K562 (cell line): ENCODE results near the gene CALML4. TPM values are rescaled to one million over a fixed set of nuclear protein-coding genes. Genes with fewer than 3 reads are reported as not detected.

ENCODE experiments used
- BMI1 ChIP-seq: fragments of 150-350 bp; IDR thresholded peaks from 2 replicates; pipeline ENCODE4 v1.6.1; 2014; ENCODE audit warnings: low read length
- CEBPB ChIP-seq: fragments of 450-650 bp; IDR thresholded peaks from 2 replicates; pipeline ENCODE4 v1.6.1; 2016; ENCODE audit warnings: missing genetic modification characterization, missing compliant biosample characterization
- EHMT2 ChIP-seq: fragments of 450-650 bp; IDR thresholded peaks from 2 replicates; pipeline ENCODE4 v1.6.1; 2018; ENCODE audit warnings: antibody characterized with exemption
- HMG20B ChIP-seq: fragments of 250-450 bp; sonication (Bioruptor Pico); IDR thresholded peaks from 2 replicates; pipeline ENCODE4 v1.5.0; 2021; ENCODE audit warnings: mild to moderate bottlenecking
- NBN ChIP-seq: fragments of 450-650 bp; IDR thresholded peaks from 2 replicates; pipeline ENCODE4 v1.6.1; 2016; ENCODE audit warnings: low read depth, mild to moderate bottlenecking
- NELFE ChIP-seq: IDR thresholded peaks from 2 replicates; pipeline ENCODE4 v1.6.1; 2011; ENCODE audit warnings: mild to moderate bottlenecking; ENCODE audit not compliant: insufficient read depth, insufficient read length
- NFYB ChIP-seq: IDR thresholded peaks from 2 replicates; pipeline ENCODE4 v1.6.1; 2011; ENCODE audit warnings: mild to moderate bottlenecking, moderate library complexity; ENCODE audit not compliant: insufficient read length; ENCODE audit errors: extremely low read depth
- REST ChIP-seq, 2 experiments: fragments of 450-650 bp; formaldehyde crosslinking in 1 of 2; IDR thresholded peaks; 2 replicates each; pipeline versions ENCODE4 v1.4.0 to v1.6.1; 2014 to 2020; ENCODE audit warnings: mild to moderate bottlenecking in 2 of 2, borderline replicate concordance in 1 of 2, low read depth in 1 of 2
- SMARCB1 ChIP-seq: IDR thresholded peaks from 2 replicates; pipeline ENCODE4 v1.6.1; 2011; ENCODE audit warnings: improper control_type of control experiment, low read depth; ENCODE audit not compliant: insufficient read length
- STAT5B ChIP-seq: fragments of 250-450 bp; sonication (Bioruptor Pico); IDR thresholded peaks from 2 replicates; pipeline ENCODE4 v1.8.0; 2021; ENCODE audit warnings: mild to moderate bottlenecking, inconsistent platforms
- U2AF2 ChIP-seq: fragments of 200-400 bp; formaldehyde crosslinking; optimal IDR thresholded peaks from 2 replicates; pipeline ENCODE3; 2017; ENCODE audit warnings: low read depth, mild to moderate bottlenecking, low read length
- ZBED1 ChIP-seq: IDR thresholded peaks from 2 replicates; pipeline ENCODE4 v1.6.1; 2014
- ZBTB9 ChIP-seq: fragments of 450-650 bp; formaldehyde crosslinking; IDR thresholded peaks from 2 replicates; pipeline ENCODE4 v1.4.0; 2020; ENCODE audit warnings: mild to moderate bottlenecking, moderate library complexity
- ZNF212 ChIP-seq: fragments of 450-650 bp; formaldehyde crosslinking; IDR thresholded peaks from 2 replicates; pipeline ENCODE4 v1.4.0; 2020; ENCODE audit warnings: mild to moderate bottlenecking
- ZNF518B ChIP-seq: fragments of 250-450 bp; sonication (Bioruptor Pico); IDR thresholded peaks from 2 replicates; pipeline ENCODE4 v1.5.0; 2021; ENCODE audit warnings: mild to moderate bottlenecking, moderate library complexity
- ZNF561 ChIP-seq: fragments of 450-650 bp; formaldehyde crosslinking; conservative IDR thresholded peaks from 2 replicates; pipeline ENCODE4 v1.4.0; 2020; ENCODE audit warnings: mild to moderate bottlenecking, moderate library complexity
- polyA plus RNA-seq, 8 experiments: library from polyadenylated mRNA; depleted of rRNA in 4 of 8; stranded (reverse) in 5 of 8; unstranded in 3 of 8; fragments of >200 nt; fragmentation: Nextera tagmentation in 2 of 8; fragmentation: Illumina TruSeq in 1 of 8; extraction: Ambion mirVana in 2 of 8; extraction: Trizol in 1 of 8; gene quantifications; 2 replicates each; pipeline versions ENCODE4 v1.2.1 to v1.2.3, GENCODE V29; 2011 to 2014; ENCODE audit warnings: inconsistent platforms in 1 of 8, missing spikeins in 1 of 8
- total RNA-seq, 7 experiments: library from RNA; depleted of rRNA in 6 of 7; stranded (reverse); fragments of >200 nt in 6 of 7; fragmentation: Illumina TruSeq in 2 of 7; extraction: Trizol in 2 of 7; gene quantifications; 2 replicates each; pipeline versions ENCODE4 v1.2.1 to v1.2.3, GENCODE V29; 2011 to 2021; ENCODE audit warnings: low replicate concordance in 1 of 7

Gene CALML4
- total and polyA plus RNA-seq, 9 of the 15 experiments (the other 6 are each of a cell fraction or from before 2014, with no cell fraction given): 2.8 to 30.6 (median 15.5) TPM

- TF ChIP-seq SMARCB1: no peak
- TF ChIP-seq STAT5B: no peak
- no peak for TF ChIP-seq ZNF518B
- TF ChIP-seq BMI1: no peak
- TF ChIP-seq REST (IDR thresholded peaks at IDR 0.05; ENCODE audit: borderline replicate concordance): peak; percentile 96
- TF ChIP-seq REST (CRISPR knock-in tag; IDR thresholded peaks at IDR 0.05; ENCODE audit: low read depth): 0 out of 2 replicates have a peak, but pooled peaks have one; percentile 53
- no peak for TF ChIP-seq EHMT2
- no peak for TF ChIP-seq HMG20B (CRISPR knock-in tag)
- no peak for TF ChIP-seq ZNF561 (CRISPR knock-in tag)
- TF ChIP-seq ZNF212 (CRISPR knock-in tag): no peak
- TF ChIP-seq ZBED1: peak; percentile 42; the same call in 1 of the 2 replicates
- TF ChIP-seq U2AF2: no peak
- TF ChIP-seq ZBTB9: peak; percentile 29; the same call in 1 of the 2 replicates
- TF ChIP-seq NELFE: no peak
- no peak for TF ChIP-seq CEBPB
- no peak; the same call in 1 of the 2 replicates for TF ChIP-seq NBN
- TF ChIP-seq NFYB: no peak
Observed at GRCh38 chr15:68229386-68230156, 24.4 kb upstream of the CALML4 start, which contains the start of gene CLN6 (continued).
